A549 (cell line): ENCODE results near the gene HMGN5. TPM values are rescaled to one million over a fixed set of nuclear protein-coding genes. Genes with fewer than 3 reads are reported as not detected.

ENCODE experiments used
- ATAC-seq, 2 experiments: fragments of 200-7000 bp in 1 of 2; fragments of >200 bp in 1 of 2; cut with Nextera tagmentation in 1 of 2; cut with Tn5 transposase in 1 of 2; 3 replicates each; pipeline versions ENCODE4 v1.8.0 to v1.9.1; 2018 to 2020; ENCODE audit warnings: mild to moderate bottlenecking in 1 of 2, moderate library complexity in 1 of 2
- CTCF ChIA-PET: fragments of 300-600 bp; sonication (Branson Sonifier 250); formaldehyde crosslinking; extraction: SDS; loops from one replicate; lab custom pipeline; 2021; ENCODE audit warnings: antibody characterized with exemption, inconsistent platforms; lab: Yijun Ruan, JAX
- POLR2A ChIA-PET: fragments of 350-600 bp; formaldehyde crosslinking; extraction: SDS; loops from one replicate; lab custom pipeline; 2021; ENCODE audit warnings: antibody characterized with exemption, inconsistent platforms; lab: Yijun Ruan, JAX
- DNase-seq, 2 experiments: peaks; one replicate each; pipeline versions ENCODE4 v3.0.0 to v3.0.0-alpha.2; 2011 to 2016; ENCODE audit warnings: low read depth in 1 of 2, low spot score in 1 of 2
- FAIRE-seq: peaks from 2 replicates; lab custom pipeline; 2011; peaks lifted over from hg19 to GRCh38; lab: Jason Lieb, UNC
- H3K27ac ChIP-seq, 2 experiments: fragments of >200 bp; sonication (Bioruptor Twin); formaldehyde crosslinking; 3 replicates each; pipeline ENCODE4 v1.5.1; 2016 to 2017
- H3K4me1 ChIP-seq: fragments of >200 bp; sonication (Bioruptor Twin); formaldehyde crosslinking; 3 replicates; pipeline ENCODE4 v1.6.1; 2016
- H3K4me2 ChIP-seq: fragments of >200 bp; sonication (Bioruptor Twin); formaldehyde crosslinking; 3 replicates; pipeline ENCODE4 v1.6.1; 2016
- H3K4me3 ChIP-seq: fragments of >200 bp; sonication (Bioruptor Twin); formaldehyde crosslinking; 3 replicates; pipeline ENCODE4 v1.5.1; 2016
- H3K9me3 ChIP-seq: fragments of >200 bp; sonication (Bioruptor Twin); formaldehyde crosslinking; 3 replicates; pipeline ENCODE4 v1.6.1; 2016
- CBX8 ChIP-seq: fragments of 200-600 bp; sonication (generic); IDR thresholded peaks from 2 replicates; pipeline ENCODE4 v1.6.1; 2016
- CHD2 ChIP-seq: fragments of 150-350 bp; IDR thresholded peaks from 2 replicates; pipeline ENCODE4 v1.6.1; 2014; ENCODE audit warnings: low read length; ENCODE audit not compliant: partially characterized antibody
- CHD4 ChIP-seq: fragments of 200-600 bp; sonication (generic); IDR thresholded peaks from 2 replicates; pipeline ENCODE4 v1.6.1; 2016; ENCODE audit warnings: antibody characterized with exemption, mild to moderate bottlenecking, borderline replicate concordance
- EHF ChIP-seq: fragments of 250-450 bp; sonication (Bioruptor Pico); IDR thresholded peaks from 2 replicates; pipeline ENCODE4 v1.5.0; 2020; ENCODE audit warnings: mild to moderate bottlenecking
- HDAC2 ChIP-seq: fragments of 200-600 bp; sonication (generic); IDR thresholded peaks from 2 replicates; pipeline ENCODE4 v1.6.1; 2016
- HEYL ChIP-seq: fragments of 250-450 bp; sonication (Bioruptor Pico); IDR thresholded peaks from 2 replicates; pipeline ENCODE4 v1.8.0; 2021; ENCODE audit warnings: mild to moderate bottlenecking, moderate library complexity
- HOXB5 ChIP-seq: fragments of 250-450 bp; sonication (Bioruptor Pico); IDR thresholded peaks from 2 replicates; pipeline ENCODE4 v1.5.0; 2020; ENCODE audit warnings: mild to moderate bottlenecking, moderate library complexity
- JUNB ChIP-seq: fragments of >200 bp; sonication (Bioruptor Twin); formaldehyde crosslinking; IDR thresholded peaks from 2 replicates; pipeline ENCODE4 v1.6.1; 2016
- MAFK ChIP-seq: fragments of 450-650 bp; IDR thresholded peaks from 2 replicates; pipeline ENCODE4 v1.6.1; 2014; ENCODE audit not compliant: partially characterized antibody
- NFE2L2 ChIP-seq: fragments of 150-350 bp; conservative IDR thresholded peaks from 2 replicates; pipeline ENCODE4 v1.6.1; 2014; ENCODE audit warnings: low read length
- POLR2A ChIP-seq: IDR thresholded peaks from 2 replicates; pipeline ENCODE4 v1.6.1; 2012; ENCODE audit warnings: mild to moderate bottlenecking, low read length
- POLR2AphosphoS2 ChIP-seq: conservative IDR thresholded peaks from 2 replicates; pipeline ENCODE4 v1.6.1; 2012; ENCODE audit warnings: low read length, improper control_type of control experiment, inconsistent platforms
- RCOR1 ChIP-seq: fragments of 150-350 bp; IDR thresholded peaks from 2 replicates; pipeline ENCODE4 v1.6.1; 2014; ENCODE audit warnings: antibody characterized with exemption, low read length, low read depth
- RNF2 ChIP-seq: fragments of 200-600 bp; sonication (generic); IDR thresholded peaks from 2 replicates; pipeline ENCODE4 v1.6.1; 2016; ENCODE audit warnings: low read depth, mild to moderate bottlenecking, antibody characterized with exemption, moderate library complexity, borderline replicate concordance
- SREBF2 ChIP-seq: fragments of 450-650 bp; IDR thresholded peaks from 2 replicates; pipeline ENCODE4 v1.6.1; 2014; ENCODE audit warnings: mild to moderate bottlenecking, moderate library complexity
- ZC3H11A ChIP-seq: fragments of 450-650 bp; IDR thresholded peaks from 2 replicates; pipeline ENCODE4 v1.6.1; 2014; ENCODE audit warnings: antibody characterized with exemption, mild to moderate bottlenecking
- ZFP36 ChIP-seq: fragments of 450-650 bp; IDR thresholded peaks from 2 replicates; pipeline ENCODE4 v1.6.1; 2014; ENCODE audit warnings: borderline replicate concordance; ENCODE audit not compliant: partially characterized antibody
- ZNF302 ChIP-seq: fragments of 250-450 bp; sonication (Bioruptor Pico); IDR thresholded peaks from 2 replicates; pipeline ENCODE4 v1.9.0; 2021; ENCODE audit warnings: inconsistent platforms, mild to moderate bottlenecking, moderate library complexity
- ZSCAN20 ChIP-seq: fragments of 250-450 bp; sonication (Bioruptor Pico); IDR thresholded peaks from 2 replicates; pipeline ENCODE4 v1.8.0; 2022; ENCODE audit warnings: mild to moderate bottlenecking, moderate library complexity
- WGBS: methylation state at CpG from one replicate; pipeline ENCODE4 v1.1.6; 2017; ENCODE audit errors: missing lambda C conversion rate; 5-methylcytosine and 5-hydroxymethylcytosine counted together
- polyA minus RNA-seq: library from RNA; depleted of rRNA, polyadenylated mRNA; stranded (reverse); fragments of >200 nt; gene quantifications from 2 replicates; pipeline ENCODE4 v1.2.3, GENCODE V29; 2011; rRNA and poly(A)+ RNA removed
- polyA plus RNA-seq, 4 experiments: library from polyadenylated mRNA; depleted of rRNA in 3 of 4; stranded (reverse); fragments of >200 nt; fragmentation: RNase III in 1 of 4; extraction: RNeasy Plus Mini Kit Qiagen cat#74134 plus additional on column Dnase treatment in 1 of 4; gene quantifications; 2 replicates in 3 of 4; 3 replicates in 1 of 4; pipeline ENCODE4 v1.2.3, GENCODE V29; 2011 to 2017
- TF ChIP-seq, protein P1 (sequence below): IDR thresholded peaks from 2 replicates; pipeline ENCODE4 v1.6.1; 2012
- TF ChIP-seq, protein P2 (sequence below): fragments of 200-600 bp; sonication (generic); IDR thresholded peaks from 2 replicates; pipeline ENCODE4 v1.6.1; 2016; ENCODE audit warnings: antibody characterized with exemption, mild to moderate bottlenecking, moderate library complexity
- TF ChIP-seq, protein P3 (sequence below): fragments of 450-650 bp; IDR thresholded peaks from 2 replicates; pipeline ENCODE4 v1.6.1; 2014; ENCODE audit warnings: antibody characterized with exemption
- TF ChIP-seq, protein P4 (sequence below): IDR thresholded peaks from 2 replicates; pipeline ENCODE4 v1.6.1; 2012

The HMGN5 gene, protein sequence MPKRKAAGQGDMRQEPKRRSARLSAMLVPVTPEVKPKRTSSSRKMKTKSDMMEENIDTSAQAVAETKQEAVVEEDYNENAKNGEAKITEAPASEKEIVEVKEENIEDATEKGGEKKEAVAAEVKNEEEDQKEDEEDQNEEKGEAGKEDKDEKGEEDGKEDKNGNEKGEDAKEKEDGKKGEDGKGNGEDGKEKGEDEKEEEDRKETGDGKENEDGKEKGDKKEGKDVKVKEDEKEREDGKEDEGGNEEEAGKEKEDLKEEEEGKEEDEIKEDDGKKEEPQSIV
- polyA plus RNA-seq (2011; rRNA removed) = 4.2 and 5.2 TPM in 2 replicates
- polyA plus RNA-seq (2012; cell fraction: cytosol; rRNA removed) = 0.71 and 1.0 TPM in 2 replicates
- 0.18 and 0.26 TPM in 2 replicates for polyA plus RNA-seq (2012; cell fraction: nucleus; rRNA removed)
- polyA plus RNA-seq (2017; fragmentation: RNase III; extraction: RNeasy Plus Mini Kit Qiagen cat#74134 plus additional on column Dnase treatment) = 3.9 to 4.8 TPM (median 4.4 TPM) in 3 replicates
- 0.54 and 0.83 TPM in 2 replicates for polyA minus RNA-seq

DNA sequence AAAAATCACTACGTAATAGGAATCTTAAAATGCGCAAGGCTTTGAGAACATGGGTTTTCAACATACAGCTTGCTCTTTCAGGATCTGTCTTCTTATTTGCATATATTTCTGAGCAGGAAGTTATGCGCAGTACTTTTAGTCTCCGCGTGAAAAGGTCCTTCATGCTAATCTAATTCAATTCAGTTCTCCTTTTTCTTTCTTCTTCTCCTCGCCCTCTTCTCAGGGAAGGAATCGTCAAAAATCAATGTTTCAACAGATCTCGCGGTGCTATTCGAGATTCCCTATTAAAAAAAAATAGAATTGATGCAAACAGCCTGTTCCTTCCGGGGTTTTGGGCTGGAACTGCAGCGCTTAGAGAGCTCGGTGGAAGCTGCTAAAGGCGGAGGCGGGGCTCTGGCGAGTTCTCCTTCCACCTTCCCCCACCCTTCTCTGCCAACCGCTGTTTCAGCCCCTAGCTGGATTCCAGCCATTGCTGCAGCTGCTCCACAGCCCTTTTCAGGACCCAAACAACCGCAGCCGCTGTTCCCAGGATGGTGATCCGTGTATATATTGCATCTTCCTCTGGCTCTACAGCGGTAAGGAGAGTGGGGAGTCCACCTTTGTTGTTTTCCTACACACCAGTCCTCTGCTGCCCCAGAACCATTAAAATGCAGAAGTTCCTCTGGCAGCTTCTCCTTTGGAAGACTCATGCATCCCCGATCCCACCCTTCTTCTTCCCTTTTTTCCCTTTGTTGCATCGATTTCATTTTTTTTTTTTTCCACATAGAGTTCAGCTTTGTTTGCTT is at the start of gene HMGN5, which contains the start of gene SH3BGRL:
HMGN5 (minus strand) TSS at position 243 of the 785 bp plus-strand sequence. CDS start 80,364 bp downstream, outside the sequence.
SH3BGRL (plus strand) TSS at position 432 of the 785 bp plus-strand sequence; CDS start at position 531, 99 bp downstream.
- peak within 1 kb of the TSS; percentile 86 for H3K4me2 ChIP-seq
- ATAC-seq (peak; percentile 100), FAIRE-seq (peak; percentile 77)
- peak within 1 kb of the TSS; percentile 77 for H3K4me3 ChIP-seq
- H3K4me1 ChIP-seq = peaks cover 12% of the 10 kb centered on the region; the same call in 1 of the 3 replicates
- ChIA-PET CTCF (interaction anchor here (1.3 to 1.9 kb wide), 2 partner anchors 175 to 325 kb away, joined by 4 to 5 read pairs; no protein-coding TSS in a partner anchor), POLR2A (interaction anchor here (1.0 to 1.4 kb wide), 3 partner anchors 81 to 392 kb away, joined by 3 to 4 read pairs (median 3); partner anchors contain the start of gene BRWD3)
- H3K27ac ChIP-seq = peak within 1 kb of the TSS; percentile 76 to 88
- WGBS = under 1% methylated on average over 23 of the region's 23 CpGs
- TF ChIP-seq POLR2A (peak; percentile 22; the same call in 1 of the 2 replicates), CHD2 (peak; percentile 77), NFE2L2 (no peak), MAFK (no peak), POLR2AphosphoS2 (no peak), ZNF302 (CRISPR knock-in tag) (no peak), SREBF2 (no peak), EHF (CRISPR knock-in tag) (no peak), HDAC2 (no peak), HOXB5 (CRISPR knock-in tag) (no peak)
- TF ChIP-seq, protein P1, sequence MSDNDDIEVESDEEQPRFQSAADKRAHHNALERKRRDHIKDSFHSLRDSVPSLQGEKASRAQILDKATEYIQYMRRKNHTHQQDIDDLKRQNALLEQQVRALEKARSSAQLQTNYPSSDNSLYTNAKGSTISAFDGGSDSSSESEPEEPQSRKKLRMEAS = no peak
- TF ChIP-seq, protein P2, sequence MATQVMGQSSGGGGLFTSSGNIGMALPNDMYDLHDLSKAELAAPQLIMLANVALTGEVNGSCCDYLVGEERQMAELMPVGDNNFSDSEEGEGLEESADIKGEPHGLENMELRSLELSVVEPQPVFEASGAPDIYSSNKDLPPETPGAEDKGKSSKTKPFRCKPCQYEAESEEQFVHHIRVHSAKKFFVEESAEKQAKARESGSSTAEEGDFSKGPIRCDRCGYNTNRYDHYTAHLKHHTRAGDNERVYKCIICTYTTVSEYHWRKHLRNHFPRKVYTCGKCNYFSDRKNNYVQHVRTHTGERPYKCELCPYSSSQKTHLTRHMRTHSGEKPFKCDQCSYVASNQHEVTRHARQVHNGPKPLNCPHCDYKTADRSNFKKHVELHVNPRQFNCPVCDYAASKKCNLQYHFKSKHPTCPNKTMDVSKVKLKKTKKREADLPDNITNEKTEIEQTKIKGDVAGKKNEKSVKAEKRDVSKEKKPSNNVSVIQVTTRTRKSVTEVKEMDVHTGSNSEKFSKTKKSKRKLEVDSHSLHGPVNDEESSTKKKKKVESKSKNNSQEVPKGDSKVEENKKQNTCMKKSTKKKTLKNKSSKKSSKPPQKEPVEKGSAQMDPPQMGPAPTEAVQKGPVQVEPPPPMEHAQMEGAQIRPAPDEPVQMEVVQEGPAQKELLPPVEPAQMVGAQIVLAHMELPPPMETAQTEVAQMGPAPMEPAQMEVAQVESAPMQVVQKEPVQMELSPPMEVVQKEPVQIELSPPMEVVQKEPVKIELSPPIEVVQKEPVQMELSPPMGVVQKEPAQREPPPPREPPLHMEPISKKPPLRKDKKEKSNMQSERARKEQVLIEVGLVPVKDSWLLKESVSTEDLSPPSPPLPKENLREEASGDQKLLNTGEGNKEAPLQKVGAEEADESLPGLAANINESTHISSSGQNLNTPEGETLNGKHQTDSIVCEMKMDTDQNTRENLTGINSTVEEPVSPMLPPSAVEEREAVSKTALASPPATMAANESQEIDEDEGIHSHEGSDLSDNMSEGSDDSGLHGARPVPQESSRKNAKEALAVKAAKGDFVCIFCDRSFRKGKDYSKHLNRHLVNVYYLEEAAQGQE = peak; percentile 84
- TF ChIP-seq, protein P3, sequence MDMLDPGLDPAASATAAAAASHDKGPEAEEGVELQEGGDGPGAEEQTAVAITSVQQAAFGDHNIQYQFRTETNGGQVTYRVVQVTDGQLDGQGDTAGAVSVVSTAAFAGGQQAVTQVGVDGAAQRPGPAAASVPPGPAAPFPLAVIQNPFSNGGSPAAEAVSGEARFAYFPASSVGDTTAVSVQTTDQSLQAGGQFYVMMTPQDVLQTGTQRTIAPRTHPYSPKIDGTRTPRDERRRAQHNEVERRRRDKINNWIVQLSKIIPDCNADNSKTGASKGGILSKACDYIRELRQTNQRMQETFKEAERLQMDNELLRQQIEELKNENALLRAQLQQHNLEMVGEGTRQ = no peak
- TF ChIP-seq, all 56 proteins: peak for 3
- DNase-seq = peak; percentile 56 to 82
- H3K9me3 ChIP-seq = no peaks in the 10 kb centered on the region

DNA sequence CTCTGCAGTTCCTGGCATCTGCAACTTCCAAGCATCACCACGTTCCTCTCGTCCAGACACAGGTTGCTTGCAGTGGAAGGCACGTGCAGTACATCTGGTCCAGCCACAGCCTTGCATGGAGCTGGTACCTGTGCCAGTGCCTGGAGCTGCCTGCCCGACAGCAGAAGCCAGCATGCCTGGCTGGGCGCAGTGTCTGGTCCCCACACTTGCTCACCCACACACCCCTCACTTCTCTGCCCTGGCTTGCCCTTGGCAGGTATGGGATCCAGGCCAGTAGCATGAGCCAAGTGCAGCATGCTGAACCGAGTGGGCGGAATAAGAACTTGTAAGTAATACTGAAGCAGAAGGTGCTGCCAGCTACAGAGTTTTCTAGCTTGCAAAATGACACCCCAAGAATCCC is 40.0 kb upstream of the HMGN5 start:
- H3K4me3 ChIP-seq = no peak overlapping the region
- CTCF ChIA-PET = interaction anchor here (0.6 to 1.0 kb wide), 2 partner anchors 8 to 11 kb away, joined by 3 read pairs; no protein-coding TSS in a partner anchor
- POLR2A ChIA-PET = no interaction called here
- no peak overlapping the region for H3K27ac ChIP-seq
- ATAC-seq = no peak
- no peak for FAIRE-seq
- no peak for DNase-seq
- H3K4me2 ChIP-seq = no peak overlapping the region
- H3K4me1 ChIP-seq = no peaks in the 10 kb centered on the region
- no peak for TF ChIP-seq POLR2A
- TF ChIP-seq ZFP36 = no peak
- no peak for TF ChIP-seq RCOR1
- no peak for TF ChIP-seq RNF2
- no peak for TF ChIP-seq CHD4
- TF ChIP-seq, protein P1 = no peak
- TF ChIP-seq ZSCAN20 (CRISPR knock-in tag) = no peak
- TF ChIP-seq CBX8 = no peak
- TF ChIP-seq ZC3H11A = no peak
- TF ChIP-seq, protein P4, sequence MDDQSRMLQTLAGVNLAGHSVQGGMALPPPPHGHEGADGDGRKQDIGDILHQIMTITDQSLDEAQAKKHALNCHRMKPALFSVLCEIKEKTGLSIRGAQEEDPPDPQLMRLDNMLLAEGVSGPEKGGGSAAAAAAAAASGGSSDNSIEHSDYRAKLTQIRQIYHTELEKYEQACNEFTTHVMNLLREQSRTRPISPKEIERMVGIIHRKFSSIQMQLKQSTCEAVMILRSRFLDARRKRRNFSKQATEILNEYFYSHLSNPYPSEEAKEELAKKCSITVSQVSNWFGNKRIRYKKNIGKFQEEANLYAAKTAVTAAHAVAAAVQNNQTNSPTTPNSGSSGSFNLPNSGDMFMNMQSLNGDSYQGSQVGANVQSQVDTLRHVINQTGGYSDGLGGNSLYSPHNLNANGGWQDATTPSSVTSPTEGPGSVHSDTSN = no peak
- no peak for TF ChIP-seq POLR2AphosphoS2
- TF ChIP-seq, protein P2 = no peak
- no peak for TF ChIP-seq HEYL (CRISPR knock-in tag)
- no peak for TF ChIP-seq JUNB
- WGBS = 100% methylated on average over 2 of the region's 7 CpGs
- no peaks in the 10 kb centered on the region for H3K9me3 ChIP-seq
